ENCODE measurements around the gene NPW.

Gene NPW

GRCh38 chr16:2015117-2015946 is 4.3 kb upstream of the NPW start:
- TF ChIP-seq, protein P1, sequence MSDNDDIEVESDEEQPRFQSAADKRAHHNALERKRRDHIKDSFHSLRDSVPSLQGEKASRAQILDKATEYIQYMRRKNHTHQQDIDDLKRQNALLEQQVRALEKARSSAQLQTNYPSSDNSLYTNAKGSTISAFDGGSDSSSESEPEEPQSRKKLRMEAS (IDR thresholded peaks at IDR 0.05; ENCODE audit: low read depth, low read length) = no peak
- TF ChIP-seq POLR2A (IDR thresholded peaks at IDR 0.05; ENCODE audit: extremely low read depth, insufficient read length) (no peak), MYC (IDR thresholded peaks at IDR 0.05; ENCODE audit: low read depth, low read length) (no peak)
- TF ChIP-seq, protein P2, sequence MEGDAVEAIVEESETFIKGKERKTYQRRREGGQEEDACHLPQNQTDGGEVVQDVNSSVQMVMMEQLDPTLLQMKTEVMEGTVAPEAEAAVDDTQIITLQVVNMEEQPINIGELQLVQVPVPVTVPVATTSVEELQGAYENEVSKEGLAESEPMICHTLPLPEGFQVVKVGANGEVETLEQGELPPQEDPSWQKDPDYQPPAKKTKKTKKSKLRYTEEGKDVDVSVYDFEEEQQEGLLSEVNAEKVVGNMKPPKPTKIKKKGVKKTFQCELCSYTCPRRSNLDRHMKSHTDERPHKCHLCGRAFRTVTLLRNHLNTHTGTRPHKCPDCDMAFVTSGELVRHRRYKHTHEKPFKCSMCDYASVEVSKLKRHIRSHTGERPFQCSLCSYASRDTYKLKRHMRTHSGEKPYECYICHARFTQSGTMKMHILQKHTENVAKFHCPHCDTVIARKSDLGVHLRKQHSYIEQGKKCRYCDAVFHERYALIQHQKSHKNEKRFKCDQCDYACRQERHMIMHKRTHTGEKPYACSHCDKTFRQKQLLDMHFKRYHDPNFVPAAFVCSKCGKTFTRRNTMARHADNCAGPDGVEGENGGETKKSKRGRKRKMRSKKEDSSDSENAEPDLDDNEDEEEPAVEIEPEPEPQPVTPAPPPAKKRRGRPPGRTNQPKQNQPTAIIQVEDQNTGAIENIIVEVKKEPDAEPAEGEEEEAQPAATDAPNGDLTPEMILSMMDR (IDR thresholded peaks at IDR 0.05; ENCODE audit: low read depth, low read length) = no peak
- no peak overlapping the region for H3K4me3 ChIP-seq (ENCODE audit: low read depth, low read length)
- DNase-seq (ENCODE audit: low read depth) = peak; percentile 78

GRCh38 chr16:2015947-2016208 is 3.7 kb upstream of the NPW start:
- DNase-seq (ENCODE audit: low read depth) = no peak
- H3K4me3 ChIP-seq (ENCODE audit: low read depth, low read length) = no peak overlapping the region
- TF ChIP-seq, protein P1 (IDR thresholded peaks at IDR 0.05; ENCODE audit: low read depth, low read length) = no peak
- TF ChIP-seq, protein P2 (IDR thresholded peaks at IDR 0.05; ENCODE audit: low read depth, low read length) = no peak
- TF ChIP-seq POLR2A (IDR thresholded peaks at IDR 0.05; ENCODE audit: extremely low read depth, insufficient read length) (no peak), MYC (IDR thresholded peaks at IDR 0.05; ENCODE audit: low read depth, low read length) (no peak)

DNA sequence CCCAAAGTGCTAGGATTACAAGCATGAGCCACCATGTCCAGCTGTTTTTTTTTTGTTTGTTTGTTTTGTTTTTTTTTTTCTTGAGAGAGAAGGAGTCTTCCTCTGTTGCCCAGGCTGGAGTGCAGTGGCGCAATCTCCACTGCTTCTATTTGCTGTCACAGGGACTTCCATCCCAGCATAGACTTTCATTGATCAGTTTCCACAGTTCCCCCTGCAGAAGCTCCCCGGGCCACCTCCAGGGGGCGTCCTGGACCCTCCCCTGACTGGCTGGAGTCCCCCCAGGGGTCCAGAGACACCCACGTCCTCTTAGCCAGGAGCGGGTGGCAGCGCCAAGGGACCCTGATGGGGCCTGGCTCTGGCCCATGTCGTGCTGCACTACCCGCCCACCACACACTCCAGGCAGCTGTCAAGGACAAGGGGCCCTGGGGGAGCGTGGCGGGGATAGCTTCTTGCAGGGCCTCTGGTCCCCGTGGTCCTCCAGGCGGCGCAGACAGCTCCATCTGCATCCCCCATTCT is 3.1 kb upstream of the NPW start:
- TF ChIP-seq, protein P2 (IDR thresholded peaks at IDR 0.05; ENCODE audit: low read depth, low read length) = peak; percentile 70
- TF ChIP-seq POLR2A (IDR thresholded peaks at IDR 0.05; ENCODE audit: extremely low read depth, insufficient read length) = no peak
- no peak overlapping the region for H3K4me3 ChIP-seq (ENCODE audit: low read depth, low read length)
- DNase-seq (ENCODE audit: low read depth) = peak; percentile 56

DNA sequence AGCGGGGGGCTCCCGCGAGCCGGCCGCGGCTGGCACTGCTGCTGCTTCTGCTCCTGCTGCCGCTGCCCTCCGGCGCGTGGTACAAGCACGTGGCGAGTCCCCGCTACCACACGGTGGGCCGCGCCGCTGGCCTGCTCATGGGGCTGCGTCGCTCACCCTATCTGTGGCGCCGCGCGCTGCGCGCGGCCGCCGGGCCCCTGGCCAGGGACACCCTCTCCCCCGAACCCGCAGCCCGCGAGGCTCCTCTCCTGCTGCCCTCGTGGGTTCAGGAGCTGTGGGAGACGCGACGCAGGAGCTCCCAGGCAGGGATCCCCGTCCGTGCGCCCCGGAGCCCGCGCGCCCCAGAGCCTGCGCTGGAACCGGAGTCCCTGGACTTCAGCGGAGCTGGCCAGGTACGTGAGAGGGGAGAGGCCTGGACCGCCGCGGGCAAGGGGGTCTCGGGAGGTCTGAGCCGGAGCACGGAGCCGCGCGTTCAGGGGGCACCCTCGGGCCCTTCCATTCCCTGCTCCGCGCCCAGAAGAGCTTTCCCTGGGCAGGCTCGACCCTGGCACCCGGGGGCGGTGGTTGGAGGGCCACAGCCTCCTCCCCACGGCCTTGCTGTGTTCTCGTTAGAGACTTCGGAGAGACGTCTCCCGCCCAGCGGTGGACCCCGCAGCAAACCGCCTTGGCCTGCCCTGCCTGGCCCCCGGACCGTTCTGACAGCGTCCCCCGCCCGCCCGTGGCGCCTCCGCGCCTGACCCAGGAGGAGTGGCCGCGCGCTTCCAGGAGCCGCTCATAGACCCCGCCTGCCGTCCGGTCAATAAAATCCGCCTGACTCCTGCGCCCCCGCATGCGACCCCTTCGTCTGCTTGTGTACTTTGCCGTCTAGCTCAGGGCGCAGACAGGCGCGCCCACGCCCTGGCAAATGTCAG is 591 bp downstream of the NPW start:
- TF ChIP-seq POLR2A (IDR thresholded peaks at IDR 0.05; ENCODE audit: extremely low read depth, insufficient read length) (no peak), MYC (IDR thresholded peaks at IDR 0.05; ENCODE audit: low read depth, low read length) (no peak)
- TF ChIP-seq, protein P2 (IDR thresholded peaks at IDR 0.05; ENCODE audit: low read depth, low read length) = no peak
- TF ChIP-seq, protein P1 (IDR thresholded peaks at IDR 0.05; ENCODE audit: low read depth, low read length) = no peak
- no peak overlapping the region for H3K4me3 ChIP-seq (ENCODE audit: low read depth, low read length)
- DNase-seq (ENCODE audit: low read depth) = no peak

GRCh38 chr16:2022723-2023091 is 3.1 kb downstream of the NPW start:
- TF ChIP-seq, protein P2 (IDR thresholded peaks at IDR 0.05; ENCODE audit: low read depth, low read length) = no peak
- no peak for TF ChIP-seq MYC (IDR thresholded peaks at IDR 0.05; ENCODE audit: low read depth, low read length)
- no peak for TF ChIP-seq POLR2A (IDR thresholded peaks at IDR 0.05; ENCODE audit: extremely low read depth, insufficient read length)
- TF ChIP-seq, protein P1 (IDR thresholded peaks at IDR 0.05; ENCODE audit: low read depth, low read length) = no peak
- no peak overlapping the region for H3K4me3 ChIP-seq (ENCODE audit: low read depth, low read length)
- no peak for DNase-seq (ENCODE audit: low read depth)

Data from NB4 (cell line).